Stimulated activated naive B cell treated with anti-CD40 and anti-IgM and Interleukin-4, amounts not matched to agents 10 μg/mL and 1 μg/mL and 100 μg/mL, for 72 hours (primary cell): ENCODE data around the gene SULT1C2.
"Not testable (repeated sequence)": the region's sequence is repeated elsewhere in the genome, so short reads cannot be mapped to it uniquely, and the experiment has no call there.

Experiments used
- ATAC-seq, 2 donors: fragments of 150-1000 bp; cut with Tn5 transposase; replicated peaks; 2 replicates each; pipeline ENCODE4 v1.10.0; 2021; ENCODE audit warnings: moderate library complexity in 1 of 2
- DNase-seq: peaks from one replicate; pipeline ENCODE4 v3.0.0; 2021
- H3K27ac Mint-ChIP-seq: one replicate; pipeline ENCODE4 v1.8.0; 2022; ENCODE audit warnings: mild to moderate bottlenecking, mixed read lengths
- H3K27me3 Mint-ChIP-seq, 2 donors: one replicate each; pipeline ENCODE4 v1.8.0; 2022; ENCODE audit warnings: mixed read lengths in 2 of 2
- H3K36me3 Mint-ChIP-seq, 2 donors: one replicate each; pipeline ENCODE4 v1.8.0; 2022; ENCODE audit warnings: mixed read lengths in 2 of 2, mild to moderate bottlenecking in 1 of 2
- H3K4me1 Mint-ChIP-seq, 2 donors: one replicate each; pipeline ENCODE4 v1.8.0; 2022; ENCODE audit warnings: mixed read lengths in 2 of 2, mild to moderate bottlenecking in 1 of 2
- H3K4me3 Mint-ChIP-seq, 2 donors: one replicate each; pipeline ENCODE4 v1.8.0; 2022; ENCODE audit warnings: mild to moderate bottlenecking in 2 of 2, mixed read lengths in 2 of 2, moderate library complexity in 1 of 2
- H3K9me3 Mint-ChIP-seq, 2 donors: one replicate each; pipeline ENCODE4 v1.8.0; 2022; ENCODE audit warnings: mixed read lengths in 2 of 2, mild to moderate bottlenecking in 1 of 2

Gene SULT1C2

GRCh38 chr2:108348816-108349570 is 60.3 kb downstream of the SULT1C2 start:
- no peak overlapping the region for H3K27ac Mint-ChIP-seq
- H3K36me3 Mint-ChIP-seq: no peaks in the 10 kb centered on the region
- H3K4me1 Mint-ChIP-seq: no peaks in the 10 kb centered on the region
- no peak for DNase-seq
- no peaks in the 10 kb centered on the region for H3K9me3 Mint-ChIP-seq
- H3K27me3 Mint-ChIP-seq: peaks cover 0 to 5% of the 10 kb centered on the region in 2 donors
- H3K4me3 Mint-ChIP-seq: no peak overlapping the region
- no peak for ATAC-seq

- ATAC-seq: no peak
- no peak for DNase-seq
- Mint-ChIP-seq H3K9me3 (no peaks in the 10 kb centered on the region), H3K27me3 (peaks cover 0 to 5% of the 10 kb centered on the region in 2 donors), H3K4me1 (no peaks in the 10 kb centered on the region), H3K4me3 (no peak overlapping the region), H3K27ac (no peak overlapping the region), H3K36me3 (no peaks in the 10 kb centered on the region)
Measured at GRCh38 chr2:108349571-108349928, 60.9 kb downstream of the SULT1C2 start.

GRCh38 chr2:108351889-108352288 is 63.2 kb downstream of the SULT1C2 start:
- Mint-ChIP-seq H3K4me1 (no peaks in the 10 kb centered on the region), H3K4me3 (no peak overlapping the region), H3K27ac (no peak overlapping the region), H3K36me3 (no peaks in the 10 kb centered on the region), H3K9me3 (no peaks in the 10 kb centered on the region), H3K27me3 (peaks cover 0 to 5% of the 10 kb centered on the region in 2 donors)
- ATAC-seq (no peak), DNase-seq (no peak)

- ATAC-seq (no peak), DNase-seq (no peak)
- H3K36me3 Mint-ChIP-seq: no peaks in the 10 kb centered on the region
- H3K9me3 Mint-ChIP-seq: no peaks in the 10 kb centered on the region
- H3K4me3 Mint-ChIP-seq: no peak overlapping the region
- H3K27ac Mint-ChIP-seq: no peak overlapping the region
- peaks cover 0 to 5% of the 10 kb centered on the region in 2 donors for H3K27me3 Mint-ChIP-seq
- H3K4me1 Mint-ChIP-seq: peaks cover 0 to 7% of the 10 kb centered on the region in 2 donors
Measured at GRCh38 chr2:108354136-108354535, 65.4 kb downstream of the SULT1C2 start.

- no peak for DNase-seq
- H3K36me3 Mint-ChIP-seq: no peaks in the 10 kb centered on the region
- H3K4me1 Mint-ChIP-seq: peaks cover 0 to 12% of the 10 kb centered on the region in 2 donors
- no peaks in the 10 kb centered on the region for H3K9me3 Mint-ChIP-seq
- H3K4me3 Mint-ChIP-seq: no peak overlapping the region
- H3K27ac Mint-ChIP-seq: no peak overlapping the region
- peaks cover 0 to 16% of the 10 kb centered on the region in 2 donors for H3K27me3 Mint-ChIP-seq
- peak; percentile 49 to 73 for ATAC-seq
Measured at GRCh38 chr2:108355906-108356734, 67.4 kb downstream of the SULT1C2 start.

GRCh38 chr2:108359336-108359735 is 70.6 kb downstream of the SULT1C2 start:
- not testable (repeated sequence) for DNase-seq, H3K36me3 Mint-ChIP-seq, H3K4me3 Mint-ChIP-seq, H3K27ac Mint-ChIP-seq, ATAC-seq, H3K9me3 Mint-ChIP-seq
- Mint-ChIP-seq H3K4me1 (peaks cover 11 to 28% of the 10 kb centered on the region in 2 donors), H3K27me3 (peaks cover 0 to 16% of the 10 kb centered on the region in 2 donors)
